Mesendoderm (in vitro differentiated cells): Measurements from ENCODE around the gene PRRC2B.

Source experiments
- DNase-seq: peaks from one replicate; pipeline ENCODE4 v3.0.0; 2013
- H2AK5ac ChIP-seq: 2 replicates; pipeline ENCODE4 v1.6.1; 2013; ENCODE audit warnings: low read length, inconsistent platforms
- H2BK120ac ChIP-seq: 2 replicates; pipeline ENCODE4 v1.6.1; 2013; ENCODE audit warnings: low read depth, mild to moderate bottlenecking, low read length, moderate library complexity, mixed read lengths
- H2BK15ac ChIP-seq: replicated peaks from 2 replicates; pipeline ENCODE4 v1.6.1; 2013; ENCODE audit warnings: low read depth, mild to moderate bottlenecking, moderate library complexity
- H2BK5ac ChIP-seq: 2 replicates; pipeline ENCODE4 v1.6.1; 2013; ENCODE audit warnings: low read length, inconsistent platforms
- H3K18ac ChIP-seq: 2 replicates; pipeline ENCODE4 v1.6.1; 2013; ENCODE audit warnings: mild to moderate bottlenecking, low read length, mixed read lengths
- H3K23ac ChIP-seq: one replicate; pipeline ENCODE4 v1.6.1; 2013; ENCODE audit warnings: low read length
- H3K27ac ChIP-seq: 2 replicates; pipeline ENCODE4 v1.5.1; 2013; ENCODE audit warnings: low read depth, mild to moderate bottlenecking, inconsistent platforms, low read length, moderate library complexity
- H3K27me3 ChIP-seq: 2 replicates; pipeline ENCODE4 v1.6.1; 2013; ENCODE audit warnings: low read length, control low read depth, mild to moderate bottlenecking, inconsistent platforms; ENCODE audit not compliant: insufficient read depth, poor library complexity
- H3K36me3 ChIP-seq: 2 replicates; pipeline ENCODE4 v1.6.1; 2013; ENCODE audit warnings: low read length, inconsistent platforms; ENCODE audit not compliant: control insufficient read depth, insufficient read depth
- H3K4ac ChIP-seq: one replicate; pipeline ENCODE4 v1.6.1; 2013; ENCODE audit warnings: low read depth, mild to moderate bottlenecking, low read length, moderate library complexity
- H3K4me1 ChIP-seq: 2 replicates; pipeline ENCODE4 v1.6.1; 2013; ENCODE audit warnings: low read depth, low read length, inconsistent platforms; ENCODE audit not compliant: control insufficient read depth
- H3K4me2 ChIP-seq: 2 replicates; pipeline ENCODE4 v1.6.1; 2013; ENCODE audit warnings: low read length
- H3K4me3 ChIP-seq: 2 replicates; pipeline ENCODE4 v1.5.1; 2013; ENCODE audit warnings: mild to moderate bottlenecking, low read length
- H3K56ac ChIP-seq: one replicate; pipeline ENCODE4 v1.6.1; 2013; ENCODE audit warnings: low read length
- H3K79me1 ChIP-seq: 2 replicates; pipeline ENCODE4 v1.6.1; 2013; ENCODE audit warnings: low read length, inconsistent platforms
- H3K79me2 ChIP-seq: 2 replicates; pipeline ENCODE4 v1.6.1; 2013; ENCODE audit warnings: mild to moderate bottlenecking, low read length; ENCODE audit not compliant: control insufficient read depth, insufficient read depth
- H3K9ac ChIP-seq: 2 replicates; pipeline ENCODE4 v1.6.1; 2013; ENCODE audit warnings: low read length, inconsistent platforms
- H4K5ac ChIP-seq: one replicate; pipeline ENCODE4 v1.6.1; 2013; ENCODE audit warnings: low read length
- H4K8ac ChIP-seq: one replicate; pipeline ENCODE4 v1.6.1; 2013; ENCODE audit warnings: low read depth, mild to moderate bottlenecking, control low read depth, low read length, moderate library complexity
- WGBS: extraction: QIAGEN DNeasy Blood & Tissue Kit; methylation state at CpG from one replicate; pipeline ENCODE4 v1.1.7; 2013; ENCODE audit warnings: low lambda C conversion rate, missing lambda C conversion rate; ENCODE audit not compliant: insufficient coverage; ENCODE audit errors: extremely low coverage; 5-methylcytosine and 5-hydroxymethylcytosine counted together

The PRRC2B gene

GRCh38 chr9:131521822-131522221, 127.9 kb downstream of the PRRC2B start:
- Histone ChIP-seq H3K36me3 (peaks cover 17% of the 10 kb centered on the region), H3K4me2 (no peak overlapping the region), H2BK5ac (no peak overlapping the region), H3K27ac (no peak overlapping the region), H3K4me1 (no peaks in the 10 kb centered on the region), H3K4me3 (no peak overlapping the region), H3K56ac (no peak overlapping the region), H3K23ac (no peak overlapping the region), H4K5ac (no peak overlapping the region), H3K79me1 (no peaks in the 10 kb centered on the region), H3K79me2 (no peaks in the 10 kb centered on the region), H4K8ac (no peak overlapping the region), H3K27me3 (no peaks in the 10 kb centered on the region), H3K18ac (no peak overlapping the region), H2BK120ac (no peak overlapping the region), H3K9ac (no peak overlapping the region), H3K4ac (no peak overlapping the region), H2BK15ac (no peak overlapping the region), H2AK5ac (no peak overlapping the region)
- WGBS = no CpG with 5 or more reads among the region's 13 CpGs
- no peak for DNase-seq

- H3K23ac ChIP-seq = no peak overlapping the region
- no peaks in the 10 kb centered on the region for H3K79me2 ChIP-seq
- H3K79me1 ChIP-seq = no peaks in the 10 kb centered on the region
- no peak for DNase-seq
- no peak overlapping the region for H3K18ac ChIP-seq
- no peak overlapping the region for H2BK5ac ChIP-seq
- H4K5ac ChIP-seq = no peak overlapping the region
- H3K27ac ChIP-seq = no peak overlapping the region
- no peak overlapping the region for H2AK5ac ChIP-seq
- peaks cover 16% of the 10 kb centered on the region for H3K36me3 ChIP-seq
- H4K8ac ChIP-seq = no peak overlapping the region
- H3K4me3 ChIP-seq = no peak overlapping the region
- no peak overlapping the region for H2BK15ac ChIP-seq
- no peak overlapping the region for H3K9ac ChIP-seq
- no peak overlapping the region for H2BK120ac ChIP-seq
- no peaks in the 10 kb centered on the region for H3K4me1 ChIP-seq
- H3K27me3 ChIP-seq = no peaks in the 10 kb centered on the region
- H3K56ac ChIP-seq = no peak overlapping the region
- no peak overlapping the region for H3K4ac ChIP-seq
- no peak overlapping the region for H3K4me2 ChIP-seq
- no CpG with 5 or more reads among the region's 29 CpGs for WGBS
Observed at GRCh38 chr9:131522257-131523085, 128.6 kb downstream of the PRRC2B start.

GRCh38 chr9:131523086-131523388, 129.2 kb downstream of the PRRC2B start:
- Histone ChIP-seq H3K4me3 (no peak overlapping the region), H3K36me3 (peaks cover 16% of the 10 kb centered on the region), H3K27ac (no peak overlapping the region), H2BK120ac (no peak overlapping the region), H2AK5ac (no peak overlapping the region), H4K5ac (no peak overlapping the region), H3K56ac (no peak overlapping the region), H2BK5ac (no peak overlapping the region), H4K8ac (no peak overlapping the region), H3K4me1 (no peaks in the 10 kb centered on the region), H3K79me2 (no peaks in the 10 kb centered on the region), H2BK15ac (no peak overlapping the region), H3K9ac (no peak overlapping the region), H3K18ac (no peak overlapping the region), H3K4ac (no peak overlapping the region), H3K4me2 (no peak overlapping the region), H3K27me3 (no peaks in the 10 kb centered on the region), H3K79me1 (no peaks in the 10 kb centered on the region), H3K23ac (no peak overlapping the region)
- DNase-seq = no peak
- WGBS = no CpG with 5 or more reads among the region's 9 CpGs

GRCh38 chr9:131523451-131524435, 129.9 kb downstream of the PRRC2B start:
- Histone ChIP-seq H3K4me2 (no peak overlapping the region), H3K79me2 (no peaks in the 10 kb centered on the region), H3K27me3 (no peaks in the 10 kb centered on the region), H3K4me1 (no peaks in the 10 kb centered on the region), H2BK15ac (no peak overlapping the region), H2BK120ac (no peak overlapping the region), H3K56ac (no peak overlapping the region), H2AK5ac (no peak overlapping the region), H3K4me3 (no peak overlapping the region), H3K27ac (no peak overlapping the region), H4K5ac (no peak overlapping the region), H3K23ac (peak overlapping the region; percentile 66), H2BK5ac (no peak overlapping the region), H3K18ac (no peak overlapping the region), H4K8ac (no peak overlapping the region), H3K9ac (no peak overlapping the region), H3K36me3 (peaks cover 17% of the 10 kb centered on the region), H3K4ac (no peak overlapping the region), H3K79me1 (no peaks in the 10 kb centered on the region)
- DNase-seq = no peak
- no CpG with 5 or more reads among the region's 29 CpGs for WGBS

- no peak for DNase-seq
- H3K4me2 ChIP-seq = no peak overlapping the region
- no peak overlapping the region for H3K23ac ChIP-seq
- peaks cover 15% of the 10 kb centered on the region for H3K36me3 ChIP-seq
- H2BK120ac ChIP-seq = no peak overlapping the region
- no peak overlapping the region for H3K9ac ChIP-seq
- H3K18ac ChIP-seq = no peak overlapping the region
- peaks cover 4% of the 10 kb centered on the region for H3K79me1 ChIP-seq
- no peak overlapping the region for H3K4ac ChIP-seq
- H3K27me3 ChIP-seq = no peaks in the 10 kb centered on the region
- no peak overlapping the region for H4K5ac ChIP-seq
- H4K8ac ChIP-seq = no peak overlapping the region
- H2BK5ac ChIP-seq = no peak overlapping the region
- no peak overlapping the region for H3K56ac ChIP-seq
- H3K27ac ChIP-seq = no peak overlapping the region
- H2BK15ac ChIP-seq = no peak overlapping the region
- no peaks in the 10 kb centered on the region for H3K4me1 ChIP-seq
- H2AK5ac ChIP-seq = no peak overlapping the region
- H3K79me2 ChIP-seq = no peaks in the 10 kb centered on the region
- no CpG with 5 or more reads among the region's 23 CpGs for WGBS
- H3K4me3 ChIP-seq = no peak overlapping the region
Observed at GRCh38 chr9:131524665-131525315, 130.9 kb downstream of the PRRC2B start.
